HEK293 (cell line): ENCODE results near the gene DNAJC5.

Source experiments
- CTCF ChIA-PET: fragments of 350-600 bp; formaldehyde crosslinking; extraction: SDS; loops from one replicate; lab custom pipeline; 2021; ENCODE audit warnings: antibody characterized with exemption; lab: Yijun Ruan, JAX
- POLR2A ChIA-PET: fragments of 300-600 bp; formaldehyde crosslinking; extraction: SDS; loops from one replicate; lab custom pipeline; 2020; ENCODE audit warnings: antibody characterized with exemption, inconsistent platforms; lab: Yijun Ruan, JAX
- H3K27ac ChIP-seq: fragments of 200-500 bp; sonication (Bioruptor generic); 2 replicates; pipeline ENCODE4 v1.5.1; 2014; ENCODE audit warnings: low read depth, low read length, control low read depth, inconsistent platforms; ENCODE audit errors: extremely low read depth
- H3K36me3 ChIP-seq, 2 experiments: fragments of 200-500 bp in 1 of 2; sonication (Bioruptor generic) in 1 of 2; 1 replicate in 1 of 2; 2 replicates in 1 of 2; pipeline ENCODE4 v1.5.1; 2014 to 2017; ENCODE audit warnings: inconsistent platforms in 2 of 2, low read length in 2 of 2; ENCODE audit not compliant: control insufficient read depth in 2 of 2, insufficient read depth in 1 of 2
- H3K4me1 ChIP-seq: fragments of 200-500 bp; sonication (Bioruptor generic); 2 replicates; pipeline ENCODE4 v1.5.1; 2014; ENCODE audit warnings: mild to moderate bottlenecking, low read length, inconsistent platforms; ENCODE audit not compliant: control insufficient read depth, insufficient read depth
- H3K4me3 ChIP-seq: 2 replicates; pipeline ENCODE4 v1.5.1; 2011; ENCODE audit warnings: low read depth, mild to moderate bottlenecking, control low read depth, low read length, moderate library complexity
- H3K9me3 ChIP-seq: fragments of 200-500 bp; sonication (Bioruptor generic); 2 replicates; pipeline ENCODE4 v1.5.1; 2014; ENCODE audit warnings: low read depth, low read length, inconsistent platforms; ENCODE audit not compliant: control insufficient read depth, insufficient read depth
- BCL11A ChIP-seq: fragments of 450-650 bp; formaldehyde crosslinking; IDR thresholded peaks from 2 replicates; pipeline ENCODE4 v1.5.1; 2016; ENCODE audit warnings: low read depth, missing biosample characterization, missing genetic modification characterization
- GLIS1 ChIP-seq: fragments of 450-650 bp; formaldehyde crosslinking; IDR thresholded peaks from 2 replicates; pipeline ENCODE4 v1.5.1; 2016; ENCODE audit warnings: missing biosample characterization, missing genetic modification characterization
- INSM2 ChIP-seq: fragments of 450-650 bp; formaldehyde crosslinking; IDR thresholded peaks from 2 replicates; pipeline ENCODE4 v1.5.1; 2016; ENCODE audit warnings: missing biosample characterization, missing genetic modification characterization
- KLF7 ChIP-seq: fragments of 450-650 bp; formaldehyde crosslinking; IDR thresholded peaks from 2 replicates; pipeline ENCODE4 v1.5.1; 2016; ENCODE audit warnings: missing biosample characterization, missing genetic modification characterization, borderline replicate concordance
- OSR2 ChIP-seq: fragments of 450-650 bp; formaldehyde crosslinking; IDR thresholded peaks from 2 replicates; pipeline ENCODE4 v1.5.1; 2016; ENCODE audit warnings: missing biosample characterization, missing genetic modification characterization
- PATZ1 ChIP-seq: fragments of 450-650 bp; formaldehyde crosslinking; IDR thresholded peaks from 2 replicates; pipeline ENCODE4 v1.5.1; 2016; ENCODE audit warnings: missing biosample characterization, missing genetic modification characterization
- PRDM2 ChIP-seq: fragments of 450-650 bp; formaldehyde crosslinking; IDR thresholded peaks from 2 replicates; pipeline ENCODE4 v1.5.1; 2016; ENCODE audit warnings: missing biosample characterization, missing genetic modification characterization, borderline replicate concordance
- TSHZ1 ChIP-seq: fragments of 450-650 bp; formaldehyde crosslinking; IDR thresholded peaks from 2 replicates; pipeline ENCODE4 v1.5.1; 2016; ENCODE audit warnings: missing biosample characterization, missing genetic modification characterization, borderline replicate concordance
- ZBTB1 ChIP-seq: fragments of 450-650 bp; formaldehyde crosslinking; IDR thresholded peaks from 2 replicates; pipeline ENCODE4 v1.5.1; 2016; ENCODE audit warnings: missing biosample characterization, missing genetic modification characterization
- ZBTB20 ChIP-seq: fragments of 450-650 bp; formaldehyde crosslinking; IDR thresholded peaks from 2 replicates; pipeline ENCODE4 v1.5.1; 2016; ENCODE audit warnings: missing biosample characterization, missing genetic modification characterization
- ZBTB21 ChIP-seq: fragments of 450-650 bp; formaldehyde crosslinking; IDR thresholded peaks from 2 replicates; pipeline ENCODE4 v1.5.1; 2017; ENCODE audit warnings: missing biosample characterization, missing genetic modification characterization
- ZBTB7A ChIP-seq: fragments of 450-650 bp; formaldehyde crosslinking; IDR thresholded peaks from 2 replicates; pipeline ENCODE4 v1.5.1; 2016; ENCODE audit warnings: low read depth, missing biosample characterization, missing genetic modification characterization
- ZNF114 ChIP-seq: fragments of 450-650 bp; formaldehyde crosslinking; IDR thresholded peaks from 2 replicates; pipeline ENCODE4 v1.5.0; 2017; ENCODE audit warnings: missing biosample characterization, missing genetic modification characterization
- ZNF221 ChIP-seq: fragments of 450-650 bp; formaldehyde crosslinking; IDR thresholded peaks from 2 replicates; pipeline ENCODE4 v1.5.1; 2017; ENCODE audit warnings: missing biosample characterization, missing genetic modification characterization, borderline replicate concordance
- ZNF223 ChIP-seq: fragments of 450-650 bp; formaldehyde crosslinking; IDR thresholded peaks from 2 replicates; pipeline ENCODE4 v1.5.1; 2016; ENCODE audit warnings: missing biosample characterization, missing genetic modification characterization
- ZNF274 ChIP-seq, 2 experiments: fragments of 200-500 bp in 1 of 2; fragments of 450-650 bp in 1 of 2; sonication (Bioruptor generic) in 1 of 2; formaldehyde crosslinking in 1 of 2; IDR thresholded peaks; 2 replicates each; pipeline versions ENCODE4 v1.5.1 to v1.6.1; 2014 to 2016; ENCODE audit warnings: borderline replicate concordance in 1 of 2, inconsistent platforms in 1 of 2, low read length in 1 of 2, missing biosample characterization in 1 of 2, missing genetic modification characterization in 1 of 2
- ZNF473 ChIP-seq: fragments of 450-650 bp; formaldehyde crosslinking; IDR thresholded peaks from 2 replicates; pipeline ENCODE4 v1.5.1; 2017; ENCODE audit warnings: missing biosample characterization, missing genetic modification characterization
- ZNF561 ChIP-seq: fragments of 450-650 bp; IDR thresholded peaks from 2 replicates; pipeline ENCODE4 v1.5.1; 2018; ENCODE audit warnings: missing biosample characterization, missing genetic modification characterization, borderline replicate concordance
- ZNF571 ChIP-seq: fragments of 450-650 bp; formaldehyde crosslinking; IDR thresholded peaks from 2 replicates; pipeline ENCODE4 v1.5.0; 2017; ENCODE audit warnings: missing biosample characterization, missing genetic modification characterization
- ZNF623 ChIP-seq: fragments of 450-650 bp; formaldehyde crosslinking; IDR thresholded peaks from 2 replicates; pipeline ENCODE4 v1.5.1; 2016; ENCODE audit warnings: missing biosample characterization, missing genetic modification characterization
- ZNF639 ChIP-seq: fragments of 450-650 bp; formaldehyde crosslinking; IDR thresholded peaks from 2 replicates; pipeline ENCODE4 v1.5.1; 2016; ENCODE audit warnings: missing biosample characterization, missing genetic modification characterization
- ZNF776 ChIP-seq: fragments of 450-650 bp; formaldehyde crosslinking; IDR thresholded peaks from 2 replicates; pipeline ENCODE4 v1.5.0; 2017; ENCODE audit warnings: missing biosample characterization, missing genetic modification characterization, borderline replicate concordance

Gene DNAJC5

GRCh38 chr20:63856098-63856511, 38.8 kb upstream of the DNAJC5 start (continued):
- TF ChIP-seq PRDM2 (no peak), KLF7 (tag by site-specific recombination) (no peak), BCL11A (tag by site-specific recombination) (no peak), TSHZ1 (tag by site-specific recombination) (no peak), ZNF274 (IDR thresholded peaks at IDR 0.05; ENCODE audit: low read length) (no peak), ZNF274 (tag by site-specific recombination; IDR thresholded peaks at IDR 0.05; ENCODE audit: borderline replicate concordance) (no peak), OSR2 (tag by site-specific recombination) (no peak), ZBTB7A (tag by site-specific recombination) (no peak), ZNF623 (tag by site-specific recombination) (no peak), ZNF473 (tag by site-specific recombination) (no peak), ZNF114 (tag by site-specific recombination) (no peak), ZBTB20 (tag by site-specific recombination) (no peak), ZNF561 (no peak), ZNF221 (no peak), ZNF223 (no peak), ZBTB1 (tag by site-specific recombination) (no peak), ZNF639 (tag by site-specific recombination) (no peak)

GRCh38 chr20:63857764-63858392, 37.0 kb upstream of the DNAJC5 start:
- Histone ChIP-seq H3K4me3 (no peak overlapping the region), H3K4me1 (no peaks in the 10 kb centered on the region), H3K27ac (no peak overlapping the region), H3K36me3 (peaks cover 0 to 16% of the 10 kb centered on the region in 2 experiments; a peak in 1 of 3 replicates), H3K9me3 (no peaks in the 10 kb centered on the region)
- CTCF ChIA-PET = interaction anchor here (0.8 to 1.4 kb wide), 2 partner anchors 71 to 113 kb away, joined by 3 to 4 read pairs; no protein-coding TSS in a partner anchor
- POLR2A ChIA-PET = no interaction called here
- peak; percentile 65 for TF ChIP-seq GLIS1 (tag by site-specific recombination)
- TF ChIP-seq ZNF274 (IDR thresholded peaks at IDR 0.05; ENCODE audit: low read length) = no peak
- no peak for TF ChIP-seq ZNF274 (tag by site-specific recombination; IDR thresholded peaks at IDR 0.05; ENCODE audit: borderline replicate concordance)
- TF ChIP-seq PATZ1 (tag by site-specific recombination) = peak; percentile 50; the same call in 1 of the 2 replicates
- TF ChIP-seq ZNF571 (tag by site-specific recombination) = no peak
- no peak for TF ChIP-seq ZNF776 (tag by site-specific recombination)
- TF ChIP-seq INSM2 (tag by site-specific recombination) = no peak
- no peak for TF ChIP-seq ZBTB21 (tag by site-specific recombination)
